GM19452 (cell line): ENCODE results near the gene CDH1.
"Not testable (repeated sequence)": the region's sequence is repeated elsewhere in the genome, so short reads cannot be mapped to it uniquely, and the experiment has no call there.

Experiments
- ATAC-seq: cut with Tn5 transposase; IDR thresholded peaks from one replicate; pipeline ENCODE4 v1.9.1; 2021; ENCODE audit not compliant: unreplicated experiment

CDH1 gene

DNA sequence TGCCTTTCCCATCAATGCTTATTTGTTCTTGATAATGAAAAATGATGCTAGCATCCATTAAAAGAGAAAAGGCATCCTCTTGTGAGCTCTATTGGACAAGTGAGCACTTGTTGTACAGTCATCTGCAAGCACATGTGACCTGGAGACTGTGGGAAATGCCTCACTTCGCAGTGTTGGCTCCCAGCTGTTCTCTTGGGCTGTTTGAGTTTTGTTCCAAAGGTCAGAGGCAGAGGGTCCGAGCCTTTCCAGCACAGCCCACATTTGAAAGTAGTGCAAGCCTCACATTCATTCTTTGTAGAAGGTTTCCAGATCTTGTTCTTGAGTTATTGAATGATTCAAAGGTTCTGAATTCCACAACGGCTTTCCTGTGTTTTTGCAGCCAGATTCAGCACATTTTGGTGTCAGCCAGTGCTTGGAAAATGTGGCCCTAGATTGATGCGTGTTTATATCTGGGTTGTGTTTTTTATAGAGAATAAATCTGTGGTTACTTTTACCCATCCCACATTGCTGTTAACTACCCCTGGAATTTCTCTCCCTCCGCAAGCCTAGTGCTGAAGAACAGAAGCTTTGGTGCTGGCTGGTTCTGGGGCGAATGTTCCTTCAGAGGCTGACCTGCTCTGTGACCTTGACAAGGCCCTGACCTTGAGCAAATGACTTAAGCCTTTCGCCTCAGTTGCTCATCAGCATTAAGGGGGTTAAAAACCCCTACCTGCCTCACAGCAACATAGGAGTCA, 49.8 kb downstream of the CDH1 start:
- ATAC-seq: no peak

DNA sequence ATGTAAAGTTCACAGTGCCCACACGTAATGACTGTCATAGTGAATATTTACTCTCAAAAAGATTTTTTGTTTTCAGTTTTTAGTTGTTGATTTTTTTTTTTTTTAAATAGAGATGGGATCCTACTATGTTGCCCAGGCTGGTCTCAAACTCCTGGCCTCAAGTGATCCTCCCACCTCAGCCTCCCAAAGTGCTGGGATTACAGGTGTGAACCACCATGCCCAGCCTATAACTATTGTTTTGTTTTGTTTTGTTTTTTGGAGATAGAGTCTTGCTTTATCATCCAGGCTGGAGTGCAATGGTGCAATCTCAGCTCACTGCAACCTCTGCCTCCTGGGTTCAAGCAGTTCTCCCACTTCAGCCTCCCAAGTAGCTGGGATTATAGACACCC, 50.3 kb downstream of the CDH1 start:
- ATAC-seq: not testable (repeated sequence)

- no peak for ATAC-seq
Measured at GRCh38 chr16:68790130-68790761, 53.2 kb downstream of the CDH1 start.

GRCh38 chr16:68790944-68791343, 53.9 kb downstream of the CDH1 start:
- ATAC-seq: no peak

GRCh38 chr16:68792465-68793324, 55.6 kb downstream of the CDH1 start:
- ATAC-seq: no peak

DNA sequence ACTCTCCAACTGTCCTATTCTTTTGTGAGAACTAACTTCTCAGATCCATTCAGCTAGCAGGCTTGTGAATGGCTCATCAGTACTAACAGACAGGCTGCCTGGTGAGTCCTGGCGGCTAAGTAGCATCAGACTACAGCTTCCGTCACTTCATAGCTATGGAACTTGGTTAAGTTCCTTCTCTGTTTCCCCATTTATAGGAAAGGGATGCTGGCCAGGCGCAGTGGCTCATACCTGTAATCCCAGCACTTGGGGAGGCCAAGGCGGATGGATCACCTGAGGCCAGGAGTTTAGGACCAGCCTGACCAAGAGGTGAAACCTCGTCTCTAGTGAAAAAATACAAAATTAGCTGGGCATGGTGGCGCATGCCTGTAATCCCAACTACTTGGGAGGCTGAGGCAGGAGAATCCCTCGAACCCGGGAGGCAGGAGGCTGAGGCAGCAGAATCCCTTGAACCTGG, 56.3 kb downstream of the CDH1 start:
- ATAC-seq: no peak

DNA sequence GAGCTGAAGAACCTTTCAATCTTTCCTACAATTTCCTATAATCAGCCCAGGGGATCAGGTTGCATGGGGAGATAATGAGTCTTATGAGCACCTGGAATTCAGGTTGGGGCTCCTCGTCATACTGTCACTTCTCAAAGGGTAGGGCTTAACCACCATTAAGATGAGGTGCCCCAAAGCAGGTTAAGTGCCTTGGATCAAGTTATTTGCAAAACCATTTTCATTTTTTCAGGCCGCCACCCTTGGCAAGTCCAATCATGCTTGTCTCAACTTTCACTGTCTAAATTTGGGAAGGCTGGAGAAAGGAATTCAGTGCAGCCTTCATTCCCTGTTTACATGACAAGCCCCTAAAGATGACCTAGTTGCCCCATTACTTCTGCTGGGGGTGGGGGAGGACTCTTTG, 61.3 kb downstream of the CDH1 start:
- ATAC-seq: no peak

GRCh38 chr16:68800257-68800875, 63.3 kb downstream of the CDH1 start:
- no peak for ATAC-seq

- ATAC-seq: no peak
Measured at GRCh38 chr16:68802190-68802589, 65.1 kb downstream of the CDH1 start.

DNA sequence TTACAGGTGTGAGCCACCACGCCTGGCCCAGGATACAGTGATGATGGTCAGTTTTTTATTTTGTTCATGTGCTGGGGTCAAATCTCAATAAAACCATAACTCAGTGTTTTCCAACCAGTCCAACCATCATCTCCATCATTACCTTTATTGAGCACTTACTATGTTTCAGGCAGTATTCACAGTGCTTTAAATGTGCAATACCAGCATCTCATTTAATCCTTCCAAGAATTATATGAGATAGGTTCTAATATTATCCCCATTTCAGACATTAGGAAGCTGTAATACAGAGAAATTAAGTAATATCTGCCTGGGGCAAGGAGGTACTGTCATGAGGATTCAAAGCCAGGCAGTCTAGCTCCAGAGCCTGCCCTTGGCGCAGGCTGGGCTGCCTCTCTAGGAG, 69.3 kb downstream of the CDH1 start:
- no peak for ATAC-seq

- ATAC-seq: no peak
Measured at GRCh38 chr16:68806981-68807380, 69.9 kb downstream of the CDH1 start.

DNA sequence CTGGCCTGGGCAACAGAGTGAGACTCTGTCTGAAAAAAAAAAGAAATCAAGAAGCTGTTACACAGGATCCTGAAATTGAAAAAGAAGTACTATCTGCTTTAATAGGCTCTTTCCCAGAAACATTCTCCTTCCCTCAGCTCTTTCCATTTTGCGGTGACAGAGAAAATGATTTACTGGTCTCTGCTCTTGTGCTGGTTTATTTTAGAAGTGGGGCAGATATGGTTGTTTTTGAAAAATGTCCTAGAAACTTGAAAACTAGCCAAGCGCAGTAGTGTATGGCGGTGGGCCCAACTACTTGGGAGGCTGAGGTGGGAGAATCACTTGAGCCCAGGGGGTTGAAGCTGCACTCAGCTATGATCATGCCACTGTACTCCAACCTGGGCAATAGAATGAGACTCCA, 77.4 kb downstream of the CDH1 start:
- no peak for ATAC-seq

GRCh38 chr16:68823401-68824135, 86.5 kb downstream of the CDH1 start:
- no peak for ATAC-seq

DNA sequence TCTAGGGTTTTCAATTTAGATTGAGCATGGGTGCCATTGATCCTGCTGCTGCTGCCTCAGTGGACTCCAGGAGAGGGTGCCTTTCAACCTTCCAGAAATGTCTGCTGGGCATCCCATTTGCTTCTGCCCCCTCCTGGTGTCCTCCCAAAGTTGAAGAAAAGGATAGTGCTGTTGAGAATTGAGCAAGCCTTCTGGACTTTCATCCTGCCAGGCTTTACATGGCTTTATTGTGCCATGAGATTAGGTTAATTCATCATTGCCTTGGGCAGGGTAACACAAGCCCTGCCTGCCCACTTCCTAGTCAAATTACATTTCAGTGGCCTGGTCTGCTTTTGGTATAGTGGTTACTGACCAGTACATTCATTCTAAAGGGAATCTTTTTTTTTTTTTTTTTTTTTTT, 88.3 kb downstream of the CDH1 start:
- ATAC-seq: no peak

- ATAC-seq: no peak
Measured at GRCh38 chr16:68826652-68827051, 89.6 kb downstream of the CDH1 start.

- no peak for ATAC-seq
Measured at GRCh38 chr16:68833251-68833650, 96.2 kb downstream of the CDH1 start.

DNA sequence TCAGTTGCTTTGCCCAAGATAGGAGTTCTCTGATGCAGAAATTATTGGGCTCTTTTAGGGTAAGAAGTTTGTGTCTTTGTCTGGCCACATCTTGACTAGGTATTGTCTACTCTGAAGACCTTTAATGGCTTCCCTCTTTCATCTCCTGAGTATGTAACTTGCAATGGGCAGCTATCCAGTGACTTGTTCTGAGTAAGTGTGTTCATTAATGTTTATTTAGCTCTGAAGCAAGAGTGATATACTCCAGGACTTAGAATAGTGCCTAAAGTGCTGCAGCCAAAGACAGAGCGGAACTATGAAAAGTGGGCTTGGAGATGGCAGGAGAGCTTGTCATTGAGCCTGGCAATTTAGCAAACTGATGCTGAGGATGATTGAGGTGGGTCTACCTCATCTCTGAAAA, 97.5 kb downstream of the CDH1 start:
- no peak for ATAC-seq

GRCh38 chr16:68835970-68836369, 98.9 kb downstream of the CDH1 start:
- ATAC-seq: no peak

DNA sequence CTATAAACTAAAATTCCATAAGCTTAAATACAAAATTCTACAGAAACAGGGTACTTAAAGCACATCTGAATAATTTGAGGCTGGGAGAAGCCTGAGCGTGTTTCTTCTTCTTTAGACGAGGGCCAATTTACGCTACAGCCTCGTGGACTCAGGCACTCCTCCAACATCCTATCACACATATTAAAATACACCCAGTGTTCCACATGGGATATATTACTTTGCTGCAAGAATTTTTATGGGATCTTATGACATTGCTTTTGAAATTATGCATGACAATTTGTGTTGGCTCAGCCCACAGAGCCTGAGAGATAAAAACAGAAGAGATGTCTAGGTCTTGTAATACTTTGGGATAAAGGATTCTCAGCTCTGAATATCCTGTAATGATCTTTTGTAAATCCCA, 102.7 kb downstream of the CDH1 start:
- no peak for ATAC-seq

- ATAC-seq: not testable (repeated sequence)
Measured at GRCh38 chr16:68842964-68843481, 105.9 kb downstream of the CDH1 start.
